NCI-H446 treated with DMSO at 0.1 percent for 48 hours (cell line): ENCODE results near the gene LCP2.

ENCODE experiments used
- DNase-seq: peaks from one replicate; lab custom pipeline; 2025; lab: John Stamatoyannopoulos, UW

Gene LCP2

DNA sequence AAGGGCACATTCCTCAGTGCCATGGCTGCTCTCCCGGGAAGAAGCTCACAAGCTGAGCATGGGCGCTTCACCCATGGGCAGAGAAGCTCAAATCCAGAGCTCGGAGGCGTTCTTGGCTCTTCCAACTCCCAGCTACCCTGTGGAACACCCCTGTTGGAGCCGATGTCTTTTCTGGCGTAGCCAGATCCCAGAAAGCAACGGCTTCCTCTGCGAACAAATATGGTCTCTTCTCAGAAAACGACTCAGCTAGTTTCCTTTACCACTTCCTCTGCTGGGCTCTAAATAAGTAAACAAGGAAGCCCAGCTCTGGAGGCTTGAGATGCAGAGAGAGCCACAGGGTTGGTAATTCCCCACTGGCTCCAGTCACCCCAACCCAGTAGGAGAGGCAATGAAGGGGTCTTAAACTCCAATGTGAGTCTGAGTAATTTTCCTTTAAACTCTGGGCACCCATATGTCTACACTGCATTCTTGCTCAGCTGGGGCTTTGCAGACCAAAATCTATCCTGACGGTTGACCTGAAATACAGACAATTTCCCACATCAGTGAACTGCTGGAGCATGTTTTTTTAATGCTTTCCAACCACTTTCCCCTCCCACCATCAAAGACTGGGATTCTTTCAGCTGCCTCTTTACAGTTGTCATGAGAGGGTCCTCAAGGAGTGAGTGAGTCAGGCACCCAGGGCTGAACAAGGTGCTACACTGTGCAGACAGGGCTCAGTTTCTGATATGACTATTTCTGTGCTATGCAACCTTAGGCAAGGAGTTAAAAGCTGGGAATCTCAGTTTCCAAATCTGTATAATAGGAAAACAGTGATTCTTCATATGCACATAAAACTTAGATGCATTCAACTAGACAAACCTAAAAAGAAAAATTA is at the start of gene LCP2:
TSS of gene LCP2 (minus strand) at position 189 of the 874 bp plus-strand sequence. CDS start at position 23, 166 bp downstream.
- no peak for DNase-seq

DNA sequence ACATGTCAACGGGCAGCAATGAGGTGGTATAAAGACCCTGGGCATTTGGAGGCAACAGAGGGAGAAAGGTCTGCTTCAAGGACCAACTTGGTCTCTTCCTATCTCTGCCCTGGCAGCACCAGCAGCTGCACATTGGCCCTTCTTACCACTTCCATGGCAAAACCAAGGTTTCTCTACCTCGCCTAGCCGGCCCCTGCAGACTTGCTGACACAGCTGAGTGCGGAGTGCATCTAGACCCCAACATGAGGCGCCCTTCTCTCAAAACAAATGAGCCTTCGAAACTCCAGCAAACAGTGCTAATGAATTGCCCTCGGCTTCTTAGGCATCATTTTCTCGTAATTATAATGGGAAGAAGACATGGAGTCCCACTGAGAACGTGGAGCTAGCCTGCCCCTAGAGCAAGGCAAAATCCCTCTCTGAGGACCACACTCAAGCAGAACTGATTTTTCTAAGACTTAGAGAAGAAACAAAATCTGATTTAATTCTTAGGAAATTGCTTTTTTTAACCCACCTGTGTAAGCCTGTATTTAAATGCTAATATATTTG is 49.5 kb upstream of the LCP2 start:
- no peak for DNase-seq

DNA sequence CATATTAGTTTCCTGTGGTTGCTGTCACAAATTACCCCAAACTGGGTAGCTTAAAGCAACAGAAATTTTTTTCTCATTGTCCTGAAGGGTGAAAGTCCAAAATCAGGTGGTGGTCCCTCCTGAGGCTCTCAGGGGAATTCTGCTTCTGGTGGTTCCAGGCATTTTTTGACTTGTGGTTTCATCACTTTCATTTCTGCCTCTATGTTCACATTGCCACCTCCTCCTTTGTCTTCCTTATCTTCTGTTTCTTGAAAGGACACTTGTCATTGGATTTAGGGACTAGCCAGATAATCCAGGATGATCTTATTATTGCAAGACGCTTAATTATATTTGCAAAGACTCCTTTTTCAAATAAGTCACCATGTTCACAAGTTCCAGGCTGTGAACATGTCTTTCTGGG is 48.4 kb upstream of the LCP2 start:
- no peak for DNase-seq

DNA sequence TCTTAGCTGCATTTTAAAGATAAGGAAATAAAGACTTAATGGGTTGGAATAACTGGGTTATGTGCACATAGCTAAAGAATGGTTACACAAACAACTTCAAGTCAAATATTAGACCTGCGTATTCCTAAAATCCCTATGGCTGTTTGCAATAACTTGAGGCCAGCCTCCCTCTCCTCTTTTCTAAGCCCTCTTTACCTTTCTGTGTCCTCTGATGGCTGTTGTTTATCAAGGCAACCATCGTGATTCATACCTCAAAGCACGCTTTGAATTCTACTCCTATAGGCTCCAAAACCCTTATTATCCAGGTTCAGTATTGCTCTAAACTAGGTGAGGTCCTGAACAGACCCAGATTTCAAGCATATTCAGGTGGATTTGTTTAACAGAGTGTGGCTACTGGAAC is 45.6 kb upstream of the LCP2 start:
- no peak for DNase-seq

DNA sequence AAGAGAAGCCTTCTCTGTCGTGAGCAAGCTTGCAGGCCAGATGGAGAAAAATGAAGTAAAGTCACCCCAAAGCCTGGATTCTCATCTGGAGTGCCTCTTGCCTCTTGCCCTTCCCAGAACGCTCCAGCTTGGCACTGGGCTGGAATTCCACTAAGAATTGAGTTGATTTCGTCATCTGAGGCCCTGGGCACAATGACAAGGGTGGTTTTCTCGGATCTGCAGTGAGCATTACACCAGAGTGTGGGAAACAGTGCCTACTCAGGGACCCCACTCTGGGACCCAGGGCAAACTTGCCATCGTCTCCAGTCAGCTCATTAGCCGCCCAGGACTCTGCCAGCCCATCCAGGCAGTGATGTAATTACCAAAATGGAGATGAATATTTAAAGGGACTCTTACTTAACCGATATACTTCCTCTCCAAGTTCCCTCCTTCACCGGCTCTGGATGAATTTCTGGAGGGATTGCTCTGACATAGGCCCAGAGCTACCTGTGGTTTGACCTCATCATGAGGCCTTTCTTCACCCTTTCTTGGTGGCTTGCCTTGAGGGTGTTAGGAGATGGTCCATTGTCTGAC is 44.7 kb upstream of the LCP2 start:
- DNase-seq: no peak

DNA sequence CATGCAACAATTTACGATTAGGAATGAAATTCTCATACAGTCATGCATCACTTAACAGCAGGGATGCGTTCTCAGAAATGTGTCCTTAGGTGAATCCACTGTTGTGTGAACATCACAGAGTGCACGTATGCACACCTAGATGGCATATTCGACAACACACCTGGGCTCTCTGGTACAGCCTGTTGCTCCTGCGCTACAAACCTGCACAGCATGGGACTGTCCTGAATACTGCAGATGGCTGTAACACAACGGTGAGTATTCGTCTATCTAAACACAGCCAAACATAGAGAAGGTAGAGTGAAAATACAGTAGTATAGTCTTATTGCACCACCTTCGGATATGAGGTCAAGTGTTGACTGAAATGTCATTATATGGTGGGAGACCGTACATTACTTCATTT is 44.0 kb upstream of the LCP2 start:
- DNase-seq: no peak

DNA sequence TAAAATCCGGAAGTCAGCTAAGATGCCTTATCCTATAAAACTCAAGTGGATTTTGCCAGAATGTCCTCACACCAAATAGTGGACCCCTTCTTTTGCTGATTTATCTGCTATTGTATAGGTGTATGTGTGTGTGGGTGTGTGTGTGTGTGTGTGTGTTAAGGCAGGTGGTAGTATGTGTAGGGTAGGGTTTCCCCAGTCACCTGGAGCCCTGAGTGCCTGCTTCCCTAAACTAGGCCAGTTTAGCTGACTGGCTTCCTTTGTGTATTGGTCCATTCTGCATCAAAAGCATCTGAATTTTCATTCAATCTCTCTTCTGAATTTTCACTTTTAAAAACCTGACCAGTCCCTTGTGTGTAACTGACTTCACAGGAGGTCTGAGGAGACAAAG is 42.2 kb upstream of the LCP2 start:
- no peak for DNase-seq

DNA sequence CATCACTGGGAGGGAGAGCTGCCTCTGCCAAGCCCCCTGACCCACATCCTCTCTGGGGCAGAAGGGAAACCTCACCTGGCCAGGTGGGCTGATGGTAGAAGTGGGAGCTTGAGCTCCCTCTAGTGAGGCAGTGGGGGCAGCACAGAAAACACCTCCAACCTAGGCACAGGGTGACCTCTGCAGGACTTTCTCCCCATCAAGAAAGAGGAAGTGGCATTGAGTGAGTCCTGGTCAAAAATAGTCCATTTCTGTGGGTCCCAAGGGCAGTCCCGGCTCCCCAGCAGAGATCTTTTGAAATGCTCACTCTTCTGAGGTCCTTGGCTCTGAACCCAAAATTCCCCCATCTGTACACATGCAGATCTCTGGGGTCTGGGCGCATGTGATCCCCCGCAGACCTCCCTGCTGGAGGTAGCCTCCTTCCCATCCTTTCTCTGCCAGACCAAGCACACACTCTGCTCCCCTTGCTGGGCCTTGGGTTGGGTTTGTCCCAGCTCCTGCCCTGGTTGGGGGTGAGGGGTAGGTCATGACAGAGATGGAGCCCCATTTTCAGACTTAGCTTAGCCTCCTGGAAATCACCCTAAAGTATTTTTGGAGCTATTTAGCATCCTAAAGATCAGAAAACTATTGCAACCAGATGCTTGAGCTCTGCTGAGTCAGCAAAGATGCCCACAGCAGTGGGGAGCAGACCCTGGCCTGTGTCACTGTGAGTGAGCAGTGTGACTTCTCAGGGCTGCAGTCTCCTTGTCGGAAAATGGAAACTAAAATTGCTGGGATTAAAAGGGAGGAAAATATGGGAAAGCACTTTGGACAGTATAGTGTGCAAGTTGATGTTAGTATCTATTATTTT is 41.6 kb upstream of the LCP2 start:
- DNase-seq: no peak

DNA sequence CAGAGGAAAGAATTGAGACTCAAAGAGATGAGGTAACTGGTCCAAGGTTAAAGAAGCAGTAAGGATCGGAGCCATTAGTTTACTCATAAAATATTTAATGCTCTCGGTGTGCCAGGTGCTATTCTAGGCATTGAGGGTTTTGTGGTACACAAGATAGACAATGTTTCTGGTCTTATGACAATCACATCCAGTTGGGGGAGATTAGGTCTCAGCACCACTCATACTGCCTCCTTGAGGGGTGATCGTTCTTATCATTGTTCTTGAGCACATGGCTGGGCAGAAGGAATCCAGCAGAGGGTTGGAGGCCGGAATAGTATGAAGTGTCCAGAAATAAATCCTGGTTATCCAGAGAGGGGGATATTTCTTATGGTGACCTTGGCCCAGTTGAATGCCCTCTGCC is 40.7 kb upstream of the LCP2 start:
- DNase-seq: no peak

DNA sequence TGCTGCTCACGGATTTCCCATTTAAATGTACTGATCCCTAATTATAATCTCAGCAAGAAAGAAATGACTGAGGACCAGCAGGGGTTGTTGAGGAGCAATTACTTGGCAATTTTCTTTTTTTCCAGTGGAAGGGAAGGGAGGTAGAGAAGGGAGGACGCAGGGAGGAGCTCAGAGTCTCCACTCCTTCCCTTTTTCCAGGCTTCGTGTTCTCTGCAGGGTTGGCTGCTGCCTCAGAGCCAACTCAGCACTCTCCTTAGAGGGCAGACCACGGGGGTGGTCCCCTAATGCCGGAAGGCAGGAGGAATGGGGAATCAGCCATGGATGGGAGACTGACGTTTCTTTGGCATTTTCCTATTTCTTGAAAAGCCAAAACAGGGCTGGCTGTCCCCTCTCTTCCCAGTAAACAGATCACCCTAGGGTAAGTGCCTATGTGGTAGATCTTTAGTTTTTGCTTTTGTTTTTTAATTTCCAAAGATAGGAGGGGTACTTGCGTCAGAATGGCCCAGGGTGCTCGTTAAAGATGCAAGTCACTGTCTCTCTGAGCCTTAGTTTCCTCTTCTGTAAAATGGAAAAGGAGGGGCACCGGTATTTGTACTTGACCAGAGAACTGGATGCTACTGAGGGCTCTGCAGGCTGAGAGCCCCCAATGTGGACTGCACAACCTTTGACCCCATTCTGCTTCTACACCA is 39.6 kb upstream of the LCP2 start:
- no peak for DNase-seq

DNA sequence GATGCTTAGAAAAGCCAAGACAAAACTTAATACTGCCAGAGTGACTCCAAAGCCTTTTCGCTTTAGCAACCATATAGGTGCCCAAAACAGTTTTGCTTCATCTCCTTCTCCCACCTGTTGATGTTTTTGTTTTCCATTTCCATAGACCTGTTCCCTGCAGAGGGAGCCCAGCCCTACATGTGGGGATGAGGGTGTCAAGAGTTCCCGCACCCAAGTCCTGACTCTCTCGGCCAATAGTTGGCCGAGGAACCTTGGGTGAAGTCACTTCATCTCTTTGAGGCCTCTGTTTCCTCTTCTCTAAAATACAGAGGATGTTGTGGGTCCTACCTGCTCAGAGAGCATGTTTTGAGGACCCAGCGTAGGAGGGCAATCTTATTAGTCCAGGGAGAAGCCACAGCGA is 38.5 kb upstream of the LCP2 start:
- no peak for DNase-seq

DNA sequence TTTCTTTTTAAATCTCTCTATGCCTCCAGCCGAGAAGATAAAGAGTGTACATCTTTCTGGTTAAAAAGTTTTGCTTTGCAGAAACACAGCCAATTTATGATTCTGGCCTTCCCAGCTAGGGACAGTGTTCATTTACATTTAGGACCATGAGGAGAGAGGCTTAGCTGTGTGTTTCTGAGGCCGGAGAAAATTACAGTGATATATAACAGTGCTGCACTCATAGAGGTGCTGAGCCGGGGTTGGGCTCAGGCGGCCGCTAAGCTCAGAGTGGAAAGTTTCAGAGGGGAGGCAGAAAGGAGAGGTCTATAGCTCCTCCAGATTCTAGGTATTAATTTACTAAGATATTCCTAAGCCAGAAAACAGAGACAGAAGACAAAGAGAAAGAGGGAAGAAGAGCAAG is 37.0 kb upstream of the LCP2 start:
- DNase-seq: no peak

DNA sequence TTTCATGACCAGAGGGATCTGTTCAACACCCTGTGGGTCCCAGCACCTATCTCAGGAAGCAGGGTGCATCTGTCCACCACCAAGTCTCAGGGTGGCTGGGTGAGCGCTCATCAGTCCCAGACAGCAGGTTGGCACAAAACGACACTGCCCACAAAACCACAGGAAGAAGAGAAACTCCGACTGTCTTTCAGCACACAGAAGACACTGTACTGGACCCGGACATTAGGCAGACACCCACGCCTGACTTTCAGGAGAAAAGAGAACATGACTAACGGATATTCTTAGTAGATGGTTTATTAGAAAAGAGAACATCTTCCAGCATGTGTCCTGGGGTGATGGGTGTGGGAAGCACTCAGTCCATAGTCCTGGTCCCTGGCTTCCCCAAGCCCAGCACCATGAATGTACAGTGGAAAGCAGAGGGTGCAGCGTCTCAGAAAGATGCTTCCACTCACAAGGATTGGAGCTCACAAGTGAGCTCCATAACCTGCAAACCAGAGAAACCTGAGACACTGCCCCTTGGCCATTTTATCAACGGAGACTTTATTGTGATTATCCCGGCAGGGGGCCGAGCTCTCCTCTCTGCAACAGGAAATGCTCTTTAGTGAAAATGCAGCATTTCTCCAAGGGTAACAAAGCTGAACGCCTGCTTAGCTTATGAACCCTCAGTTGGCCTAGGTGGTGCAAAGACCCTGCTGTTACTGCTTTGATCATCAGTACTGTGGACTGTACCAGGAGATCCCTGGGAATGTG is 35.8 kb upstream of the LCP2 start:
- no peak for DNase-seq

DNA sequence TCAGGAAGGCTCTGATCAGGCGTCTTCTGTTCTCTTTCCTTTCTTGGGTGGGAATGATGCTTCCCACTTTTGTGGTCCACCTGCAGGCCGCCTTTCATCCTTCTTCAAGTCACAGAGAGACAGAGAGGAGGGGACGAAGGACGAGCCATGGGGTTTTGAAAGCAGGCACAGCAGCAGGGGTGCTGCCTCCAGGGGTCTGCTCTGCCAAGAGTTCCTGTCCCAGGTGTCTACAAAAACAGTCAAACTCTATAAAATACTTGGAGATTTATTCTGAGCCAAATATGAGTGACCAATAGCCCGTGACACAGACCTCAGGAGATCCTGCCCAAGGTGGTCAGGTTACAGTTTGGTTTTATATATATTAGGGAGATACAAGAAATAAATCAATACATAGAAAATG is 34.5 kb upstream of the LCP2 start:
- no peak for DNase-seq

DNA sequence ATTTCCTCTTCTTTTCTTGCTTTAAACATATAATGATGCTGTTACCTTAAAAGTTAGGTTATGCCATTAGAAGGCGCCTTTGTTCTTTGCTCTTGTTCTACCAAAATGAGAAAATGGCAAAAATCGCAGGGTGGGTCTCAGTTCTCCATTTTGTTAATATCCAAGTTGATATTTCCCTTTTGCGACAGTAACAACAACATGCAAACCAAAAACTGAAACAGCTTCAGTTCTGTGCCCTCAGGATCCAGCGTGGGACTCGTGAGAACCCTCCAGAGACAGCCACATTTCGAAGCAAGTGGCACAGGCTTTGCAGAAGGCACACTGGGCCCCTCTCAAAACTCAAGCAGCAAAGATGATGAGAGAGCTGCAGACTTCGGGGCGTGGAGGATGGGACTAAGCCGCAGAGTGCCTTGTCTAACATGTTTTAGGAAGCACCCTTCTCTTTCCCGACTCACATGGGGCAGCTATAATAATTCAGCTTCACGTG is 33.0 kb upstream of the LCP2 start:
- DNase-seq: no peak

DNA sequence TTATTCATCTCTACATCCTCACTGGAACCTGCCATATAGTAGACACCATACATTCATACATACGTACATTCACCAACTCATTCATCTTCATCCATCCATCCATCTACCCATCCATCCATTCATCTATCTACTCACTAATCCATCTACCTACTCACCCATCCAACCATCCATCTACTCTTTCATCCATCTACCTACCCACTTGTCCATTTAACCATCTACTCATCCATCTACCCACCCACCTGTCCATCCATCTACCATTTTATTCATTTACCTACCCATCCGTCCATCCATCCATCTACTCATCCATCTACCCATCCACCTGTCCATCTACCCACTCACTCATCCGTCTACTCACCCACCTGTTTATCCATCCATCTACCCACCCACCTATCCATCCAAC is 31.9 kb upstream of the LCP2 start:
- no peak for DNase-seq

DNA sequence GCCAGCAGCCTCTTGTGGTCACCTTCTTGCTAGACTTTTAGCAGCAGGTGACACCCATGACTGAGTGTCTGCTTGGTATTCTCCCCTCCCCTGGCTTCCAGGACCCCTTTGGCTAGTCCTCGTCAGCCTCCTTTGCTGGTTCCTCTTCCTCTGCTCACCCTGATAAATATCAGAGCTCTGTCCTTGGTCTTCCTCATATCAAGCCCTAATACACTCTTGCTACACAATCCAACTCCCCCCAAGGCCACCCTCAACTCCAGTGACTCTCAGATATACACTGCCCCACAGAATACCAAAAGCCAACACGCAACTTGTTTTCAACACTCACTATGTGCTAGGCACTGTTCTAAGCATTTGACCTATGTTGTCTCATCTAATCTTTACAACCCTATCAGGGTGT is 30.3 kb upstream of the LCP2 start:
- no peak for DNase-seq

DNA sequence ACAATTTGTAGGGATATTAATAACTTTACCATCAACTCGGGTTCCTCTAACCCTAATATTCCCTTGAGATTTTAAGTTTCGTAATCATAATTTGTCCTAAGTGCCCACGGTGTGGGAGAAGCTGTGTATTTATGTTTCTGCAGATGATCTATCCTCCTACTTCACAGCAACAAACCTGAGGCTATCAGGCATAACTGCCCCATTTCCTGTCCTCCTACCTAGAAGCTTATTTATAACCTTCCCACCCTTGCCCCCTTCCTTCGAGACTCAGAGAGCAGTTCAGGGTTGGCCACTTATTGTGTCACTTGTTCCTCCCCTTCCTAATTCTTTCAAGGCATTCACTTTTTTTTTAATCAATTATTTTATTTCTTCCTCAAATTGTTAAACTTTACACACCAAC is 29.6 kb upstream of the LCP2 start:
- DNase-seq: no peak

DNA sequence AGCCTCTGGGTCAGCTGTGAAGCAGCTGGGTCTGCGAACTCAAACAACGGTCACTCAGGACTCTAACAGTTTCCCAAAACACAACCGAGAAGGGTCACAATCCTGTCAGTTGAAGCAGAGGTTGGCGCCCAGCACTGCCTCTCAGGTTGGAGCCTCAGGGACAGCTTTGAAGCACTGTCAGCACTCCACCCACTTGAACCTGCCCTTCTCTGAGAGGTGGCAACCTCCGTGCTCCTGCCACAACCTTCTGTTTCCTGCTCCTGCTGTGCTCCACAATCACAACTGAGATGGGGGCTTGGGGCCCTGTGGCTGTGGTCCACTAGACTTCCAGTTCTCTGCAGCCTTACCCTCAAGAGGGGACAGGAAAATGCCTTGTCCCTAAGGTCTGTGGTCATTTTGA is 21.7 kb upstream of the LCP2 start:
- no peak for DNase-seq

DNA sequence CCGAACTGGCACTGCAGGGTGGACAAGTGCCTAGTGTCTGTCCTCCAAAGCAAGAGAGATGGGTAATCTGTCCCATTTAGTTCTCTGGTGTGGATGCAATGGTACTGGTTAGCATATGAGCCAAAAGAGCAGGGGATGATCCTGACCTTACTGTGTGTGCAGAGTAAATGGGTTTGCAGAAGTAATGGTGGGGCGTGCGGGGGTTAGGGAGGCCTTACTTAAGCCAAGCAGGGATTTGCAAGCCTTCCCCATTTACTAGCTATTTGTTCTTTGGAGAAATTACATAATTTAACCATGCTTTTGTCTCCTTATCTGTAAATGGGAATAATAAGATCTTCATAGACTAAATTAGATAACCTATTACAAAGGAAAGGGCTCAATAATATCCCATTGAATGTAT is 19.9 kb upstream of the LCP2 start:
- DNase-seq: no peak

DNA sequence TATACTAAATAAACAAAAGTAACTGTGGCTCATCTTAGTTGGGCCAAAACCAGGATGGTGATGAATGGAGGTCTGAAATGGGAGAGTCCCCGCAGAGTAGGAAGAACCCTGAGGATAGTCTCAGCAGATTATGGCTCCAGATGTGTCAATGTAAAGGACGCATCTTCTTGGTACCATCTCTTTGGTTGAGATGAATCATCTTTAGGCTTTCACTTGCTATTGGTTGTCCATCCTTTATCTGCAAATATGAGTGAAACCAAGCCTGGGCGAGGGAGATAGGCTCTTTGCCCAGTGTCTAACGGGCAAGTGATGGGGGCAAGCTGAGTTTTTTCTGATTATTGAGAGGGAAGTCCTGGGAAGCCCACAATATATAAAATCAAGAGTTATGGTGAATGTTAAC is 19.4 kb upstream of the LCP2 start:
- DNase-seq: no peak
